HL-60 (cell line): ENCODE data around the gene P2RY14.

Source experiments
- DNase-seq, 2 experiments: peaks; one replicate each; pipeline ENCODE4 v3.0.0-alpha.2; 2010 to 2020; ENCODE audit warnings: low read depth in 1 of 2, low spot score in 1 of 2
- H3K27ac ChIP-seq: fragments of 250-450 bp; sonication (Bioruptor Pico); replicated peaks from 2 replicates; pipeline ENCODE4 v1.5.1; 2020; ENCODE audit warnings: mild to moderate bottlenecking, moderate library complexity
- H3K27me3 ChIP-seq: fragments of 250-450 bp; sonication (Bioruptor Pico); 2 replicates; pipeline ENCODE4 v1.5.1; 2021; ENCODE audit warnings: mild to moderate bottlenecking, moderate library complexity; ENCODE audit not compliant: insufficient read depth, poor library complexity, severe bottlenecking
- H3K4me3 ChIP-seq: replicated peaks from 2 replicates; pipeline ENCODE4 v1.5.1; 2011; ENCODE audit warnings: mild to moderate bottlenecking, control low read depth, low read length; ENCODE audit not compliant: insufficient read depth
- GABPA ChIP-seq: IDR thresholded peaks from 2 replicates; pipeline ENCODE4 v1.6.1; 2012; ENCODE audit warnings: low read depth
- POLR2AphosphoS5 ChIP-seq: IDR thresholded peaks from 2 replicates; pipeline ENCODE4 v1.6.1; 2012; ENCODE audit warnings: low read depth
- REST ChIP-seq: IDR thresholded peaks from 2 replicates; pipeline ENCODE4 v1.6.1; 2012; ENCODE audit warnings: low read depth; ENCODE audit not compliant: insufficient replicate concordance
- SPI1 ChIP-seq: IDR thresholded peaks from 2 replicates; pipeline ENCODE4 v1.6.1; 2012; ENCODE audit warnings: low read depth, mild to moderate bottlenecking, borderline replicate concordance
- TF ChIP-seq, protein P1 (sequence below): IDR thresholded peaks from one replicate; pipeline ENCODE4 v1.5.1; 2011; ENCODE audit warnings: low read length, control low read depth, inconsistent platforms; ENCODE audit not compliant: insufficient read depth

P2RY14 gene

DNA sequence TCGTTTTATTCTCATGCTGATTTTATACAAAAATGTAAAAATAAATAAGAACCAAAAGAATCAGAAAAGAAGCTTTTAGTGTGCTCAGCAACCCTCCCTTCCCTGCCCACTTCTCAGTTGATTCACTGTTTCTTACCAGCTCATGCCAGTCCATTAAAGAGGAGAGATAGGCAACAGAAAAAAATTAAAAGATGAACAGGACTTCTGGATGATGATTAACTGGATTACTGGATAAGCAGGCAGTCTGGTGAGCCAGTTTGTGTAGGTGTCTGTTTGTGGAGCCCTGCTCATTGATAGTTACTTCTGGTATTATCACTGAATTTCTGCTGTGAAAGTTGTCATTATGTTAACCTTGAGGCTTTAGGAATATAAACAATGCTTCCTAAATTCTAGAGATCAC is 60.2 kb downstream of the P2RY14 start:
- no peaks in the 10 kb centered on the region for H3K27me3 ChIP-seq
- no peak for DNase-seq
- no peak overlapping the region for H3K4me3 ChIP-seq
- TF ChIP-seq GABPA, result no peak
- TF ChIP-seq POLR2AphosphoS5, result no peak
- TF ChIP-seq, protein P1, sequence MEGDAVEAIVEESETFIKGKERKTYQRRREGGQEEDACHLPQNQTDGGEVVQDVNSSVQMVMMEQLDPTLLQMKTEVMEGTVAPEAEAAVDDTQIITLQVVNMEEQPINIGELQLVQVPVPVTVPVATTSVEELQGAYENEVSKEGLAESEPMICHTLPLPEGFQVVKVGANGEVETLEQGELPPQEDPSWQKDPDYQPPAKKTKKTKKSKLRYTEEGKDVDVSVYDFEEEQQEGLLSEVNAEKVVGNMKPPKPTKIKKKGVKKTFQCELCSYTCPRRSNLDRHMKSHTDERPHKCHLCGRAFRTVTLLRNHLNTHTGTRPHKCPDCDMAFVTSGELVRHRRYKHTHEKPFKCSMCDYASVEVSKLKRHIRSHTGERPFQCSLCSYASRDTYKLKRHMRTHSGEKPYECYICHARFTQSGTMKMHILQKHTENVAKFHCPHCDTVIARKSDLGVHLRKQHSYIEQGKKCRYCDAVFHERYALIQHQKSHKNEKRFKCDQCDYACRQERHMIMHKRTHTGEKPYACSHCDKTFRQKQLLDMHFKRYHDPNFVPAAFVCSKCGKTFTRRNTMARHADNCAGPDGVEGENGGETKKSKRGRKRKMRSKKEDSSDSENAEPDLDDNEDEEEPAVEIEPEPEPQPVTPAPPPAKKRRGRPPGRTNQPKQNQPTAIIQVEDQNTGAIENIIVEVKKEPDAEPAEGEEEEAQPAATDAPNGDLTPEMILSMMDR, result no peak
- TF ChIP-seq REST, result no peak
- TF ChIP-seq SPI1, result no peak
- H3K27ac ChIP-seq, result no peak overlapping the region

DNA sequence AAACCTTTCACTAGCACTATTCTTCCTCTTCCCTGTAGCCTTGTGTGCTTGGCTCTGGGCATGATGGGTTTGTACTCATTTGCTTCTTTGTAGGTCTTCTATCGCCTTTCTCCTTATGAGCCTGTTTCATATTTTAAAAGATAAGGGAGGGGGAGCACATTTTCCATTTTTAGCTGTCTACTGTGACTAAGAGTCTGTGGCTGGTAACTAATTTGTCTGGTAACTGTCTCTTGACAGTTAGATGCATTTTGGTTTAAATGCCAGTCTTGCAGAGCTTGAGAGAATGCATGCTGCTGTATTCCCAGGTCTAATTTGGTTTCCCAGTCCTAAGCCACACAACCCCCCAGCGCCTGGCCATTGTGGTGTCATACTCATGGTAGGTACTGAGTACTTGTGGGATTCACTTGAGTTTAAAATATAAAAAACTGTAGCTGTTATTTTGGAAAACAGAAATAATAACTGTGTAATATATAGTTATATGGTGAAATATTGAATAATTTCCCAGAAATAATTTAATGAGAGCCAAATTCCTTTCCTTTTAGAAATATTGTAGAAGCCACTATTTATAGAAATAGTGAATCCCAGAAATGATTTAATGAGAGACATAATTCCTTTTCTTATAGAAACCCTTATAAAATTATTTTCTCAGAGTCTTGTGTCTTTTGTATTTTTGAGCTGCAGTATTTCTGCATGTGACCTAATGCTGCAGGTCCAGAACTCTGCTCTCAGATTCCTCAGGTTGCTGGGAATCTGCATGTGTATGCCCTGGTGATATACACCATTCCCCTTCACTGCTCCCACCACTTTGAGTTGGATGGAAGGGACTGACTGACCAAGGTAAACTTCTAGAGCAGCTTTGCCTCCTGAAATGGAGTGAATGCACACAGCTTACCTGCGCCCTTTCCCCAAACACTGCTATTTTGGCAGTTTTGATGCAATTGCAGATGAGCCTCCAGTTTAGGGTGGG is 61.4 kb downstream of the P2RY14 start:
- no peak overlapping the region for H3K27ac ChIP-seq
- H3K27me3 ChIP-seq, result no peaks in the 10 kb centered on the region
- no peak overlapping the region for H3K4me3 ChIP-seq
- no peak for TF ChIP-seq SPI1
- no peak for DNase-seq

- Histone ChIP-seq H3K4me3 (no peak overlapping the region), H3K27me3 (no peaks in the 10 kb centered on the region), H3K27ac (no peak overlapping the region)
- DNase-seq, result no peak
- TF ChIP-seq GABPA (no peak), REST (no peak), POLR2AphosphoS5 (no peak), SPI1 (no peak)
- TF ChIP-seq, protein P1, result no peak
These were observed 63.9 kb downstream of the P2RY14 start for GRCh38 chr3:151214459-151214858.

GRCh38 chr3:151213881-151214280 is 64.5 kb downstream of the P2RY14 start:
- Histone ChIP-seq H3K4me3 (no peak overlapping the region), H3K27ac (no peak overlapping the region), H3K27me3 (no peaks in the 10 kb centered on the region)
- TF ChIP-seq REST (no peak), POLR2AphosphoS5 (no peak), SPI1 (no peak), GABPA (no peak)
- TF ChIP-seq, protein P1, result no peak
- DNase-seq, result no peak
